NCI-H2081 (cell line): ENCODE data around the gene QRICH2.
"Not testable (repeated sequence)": the region's sequence is repeated elsewhere in the genome, so short reads cannot be mapped to it uniquely, and the experiment has no call there.

Experiments
- DNase-seq, 2 experiments: peaks; one replicate each; lab custom pipeline; 2025; lab: John Stamatoyannopoulos, UW

Gene QRICH2

GRCh38 chr17:76266244-76266938, 41.7 kb downstream of the QRICH2 start:
- DNase-seq, result peak; percentile 26 to 43

- peak; percentile 60 to 70 for DNase-seq
Measured at GRCh38 chr17:76265624-76266243, 42.3 kb downstream of the QRICH2 start.

GRCh38 chr17:76264755-76265623, 43.1 kb downstream of the QRICH2 start, which contains the start of gene UBALD2:
Gene UBALD2, plus strand, starts transcription at chr17:76265348. Its CDS starts 158 bp downstream, at chr17:76265506.
- DNase-seq, result peak; percentile 99 to 100

GRCh38 chr17:76264425-76264754, 43.7 kb downstream of the QRICH2 start:
- no peak for DNase-seq

GRCh38 chr17:76263896-76264295, 44.2 kb downstream of the QRICH2 start:
- DNase-seq, result no peak

- DNase-seq, result peak in 1 of 2 experiments; percentile 59
Measured at GRCh38 chr17:76262732-76263344, 45.2 kb downstream of the QRICH2 start.

- no peak for DNase-seq
Measured at GRCh38 chr17:76261421-76262215, 46.5 kb downstream of the QRICH2 start.

- no peak for DNase-seq
Measured at GRCh38 chr17:76260669-76261068, 47.4 kb downstream of the QRICH2 start.

GRCh38 chr17:76260220-76260619, 47.9 kb downstream of the QRICH2 start:
- no peak for DNase-seq

- DNase-seq, result not testable (repeated sequence)
Measured at GRCh38 chr17:76256430-76257050, 51.5 kb downstream of the QRICH2 start.

- no peak for DNase-seq
Measured at GRCh38 chr17:76255801-76256429, 52.2 kb downstream of the QRICH2 start.

GRCh38 chr17:76254275-76254674, 53.8 kb downstream of the QRICH2 start:
- no peak for DNase-seq

- no peak for DNase-seq
Measured at GRCh38 chr17:76253841-76254240, 54.2 kb downstream of the QRICH2 start.

- not testable (repeated sequence) for DNase-seq
Measured at GRCh38 chr17:76252967-76253766, 54.9 kb downstream of the QRICH2 start.

- no peak for DNase-seq
Measured at GRCh38 chr17:76252040-76252954, 55.8 kb downstream of the QRICH2 start.

GRCh38 chr17:76251478-76252039, 56.5 kb downstream of the QRICH2 start:
- DNase-seq, result no peak

GRCh38 chr17:76250141-76250540, 57.9 kb downstream of the QRICH2 start:
- DNase-seq, result no peak
